Measurements from ENCODE around the gene COPS8.

The COPS8 gene

DNA sequence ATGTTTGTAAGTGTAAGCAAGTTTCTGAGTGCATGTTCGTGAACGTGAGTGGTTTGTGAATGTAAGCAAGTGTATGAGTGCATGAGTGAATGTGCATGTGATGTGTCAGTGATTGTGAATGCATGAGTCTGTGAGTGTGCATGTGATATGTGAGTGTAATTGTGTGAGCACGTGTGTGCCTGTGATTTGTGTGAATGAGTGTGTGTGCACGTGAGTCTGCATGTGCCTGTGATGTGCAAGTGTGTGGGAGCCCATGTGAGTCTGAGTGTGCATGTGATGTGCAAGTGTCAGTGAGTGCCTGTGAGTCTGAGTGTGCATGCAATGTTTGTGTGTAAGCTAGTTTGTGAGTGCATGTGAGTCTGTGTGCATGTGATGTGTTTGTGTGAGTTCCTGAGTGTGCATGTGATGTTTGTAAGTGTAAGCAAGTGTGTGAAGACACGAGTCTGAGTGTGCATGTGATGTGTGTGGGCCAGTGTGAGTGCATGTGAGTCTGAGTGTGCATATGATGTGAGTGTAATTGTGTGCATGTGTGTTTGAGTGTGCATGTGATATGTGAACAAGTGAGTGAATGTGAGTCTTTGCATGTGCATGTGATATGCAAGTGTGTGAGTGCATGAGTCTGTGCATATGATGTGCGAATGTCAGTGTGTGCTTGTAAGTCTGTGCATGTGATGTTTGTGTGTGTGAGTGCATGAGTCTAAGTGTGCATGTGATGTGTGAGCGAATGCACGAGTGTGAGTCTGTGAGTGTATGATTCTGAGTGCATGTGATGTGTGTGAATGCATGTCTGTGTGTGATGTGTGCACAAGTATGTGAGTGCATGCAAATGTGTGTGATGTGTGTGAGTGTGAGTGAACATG, 45.1 kb downstream of the COPS8 start:
- DNase-seq (ENCODE audit: low read depth), result no peak

DNA sequence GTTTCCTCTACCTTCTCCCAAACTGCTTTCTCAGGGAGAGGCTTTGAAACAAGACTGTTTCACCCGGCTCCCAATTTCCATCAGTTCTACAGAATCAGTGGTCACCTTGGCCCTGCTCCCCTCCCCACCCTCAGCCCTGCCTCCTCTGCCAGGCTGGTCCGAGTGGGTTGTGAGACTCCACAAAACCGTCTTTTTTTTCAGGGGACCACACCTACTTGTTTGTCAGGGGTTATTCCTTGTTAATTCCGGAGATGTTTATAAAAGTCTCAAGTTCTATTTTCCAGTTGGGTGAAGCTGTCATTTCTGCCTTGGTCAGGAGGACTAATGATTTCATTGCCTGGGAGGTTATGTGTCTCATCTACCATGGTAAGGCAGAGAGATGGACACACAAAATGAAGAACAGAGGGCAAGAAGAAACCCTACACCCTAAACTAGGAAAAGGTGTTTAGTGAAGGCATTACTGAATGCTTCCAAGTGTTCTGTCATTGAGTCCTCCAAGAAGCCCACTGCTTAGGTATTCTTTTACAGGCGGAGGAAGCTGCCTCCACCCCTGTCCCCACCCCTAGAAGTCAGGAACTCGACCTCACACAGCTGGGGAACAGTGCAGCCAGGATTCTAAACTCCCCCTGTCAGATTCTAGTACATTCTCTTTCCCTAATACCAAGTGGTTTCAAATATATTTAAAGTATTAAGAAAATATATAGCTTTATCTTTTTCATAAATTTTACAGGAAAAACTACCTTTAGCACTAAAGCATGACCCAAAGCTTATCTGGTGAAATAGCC, 46.3 kb downstream of the COPS8 start:
- DNase-seq (ENCODE audit: low read depth), result no peak
- TF ChIP-seq, protein P1, sequence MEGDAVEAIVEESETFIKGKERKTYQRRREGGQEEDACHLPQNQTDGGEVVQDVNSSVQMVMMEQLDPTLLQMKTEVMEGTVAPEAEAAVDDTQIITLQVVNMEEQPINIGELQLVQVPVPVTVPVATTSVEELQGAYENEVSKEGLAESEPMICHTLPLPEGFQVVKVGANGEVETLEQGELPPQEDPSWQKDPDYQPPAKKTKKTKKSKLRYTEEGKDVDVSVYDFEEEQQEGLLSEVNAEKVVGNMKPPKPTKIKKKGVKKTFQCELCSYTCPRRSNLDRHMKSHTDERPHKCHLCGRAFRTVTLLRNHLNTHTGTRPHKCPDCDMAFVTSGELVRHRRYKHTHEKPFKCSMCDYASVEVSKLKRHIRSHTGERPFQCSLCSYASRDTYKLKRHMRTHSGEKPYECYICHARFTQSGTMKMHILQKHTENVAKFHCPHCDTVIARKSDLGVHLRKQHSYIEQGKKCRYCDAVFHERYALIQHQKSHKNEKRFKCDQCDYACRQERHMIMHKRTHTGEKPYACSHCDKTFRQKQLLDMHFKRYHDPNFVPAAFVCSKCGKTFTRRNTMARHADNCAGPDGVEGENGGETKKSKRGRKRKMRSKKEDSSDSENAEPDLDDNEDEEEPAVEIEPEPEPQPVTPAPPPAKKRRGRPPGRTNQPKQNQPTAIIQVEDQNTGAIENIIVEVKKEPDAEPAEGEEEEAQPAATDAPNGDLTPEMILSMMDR (conservative IDR thresholded peaks at IDR 0.05; ENCODE audit: low read depth, low read length), result no peak
- H3K4me3 ChIP-seq (ENCODE audit: low read length), result no peak overlapping the region

More for the DNA sequence above, 45.1 kb downstream of the COPS8 start:
- TF ChIP-seq, protein P1 (conservative IDR thresholded peaks at IDR 0.05; ENCODE audit: low read depth, low read length), result no peak
- H3K4me3 ChIP-seq (ENCODE audit: low read length), result no peak overlapping the region

DNA sequence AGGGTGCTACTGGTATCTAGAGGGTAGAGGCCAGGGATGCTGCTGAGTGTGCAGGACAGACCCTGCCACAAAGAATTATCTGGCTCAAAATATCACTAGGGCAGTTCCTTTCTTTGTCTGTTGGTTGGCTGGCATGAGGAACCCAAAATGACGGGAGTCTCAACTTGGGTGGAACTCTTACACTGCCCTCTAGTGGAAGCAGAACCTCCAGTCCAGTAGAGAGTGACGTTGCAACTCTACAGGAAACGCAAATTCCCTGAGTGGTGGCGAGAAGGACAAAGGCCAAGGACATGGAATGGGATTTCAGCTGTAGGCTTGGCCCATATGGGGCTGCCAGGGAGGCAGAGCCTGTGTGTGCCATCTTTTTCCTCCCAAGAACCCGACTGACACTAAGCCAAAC, 47.1 kb downstream of the COPS8 start:
- TF ChIP-seq, protein P1 (conservative IDR thresholded peaks at IDR 0.05; ENCODE audit: low read depth, low read length), result peak; percentile 33
- no peak overlapping the region for H3K4me3 ChIP-seq (ENCODE audit: low read length)
- no peak for DNase-seq (ENCODE audit: low read depth)

DNA sequence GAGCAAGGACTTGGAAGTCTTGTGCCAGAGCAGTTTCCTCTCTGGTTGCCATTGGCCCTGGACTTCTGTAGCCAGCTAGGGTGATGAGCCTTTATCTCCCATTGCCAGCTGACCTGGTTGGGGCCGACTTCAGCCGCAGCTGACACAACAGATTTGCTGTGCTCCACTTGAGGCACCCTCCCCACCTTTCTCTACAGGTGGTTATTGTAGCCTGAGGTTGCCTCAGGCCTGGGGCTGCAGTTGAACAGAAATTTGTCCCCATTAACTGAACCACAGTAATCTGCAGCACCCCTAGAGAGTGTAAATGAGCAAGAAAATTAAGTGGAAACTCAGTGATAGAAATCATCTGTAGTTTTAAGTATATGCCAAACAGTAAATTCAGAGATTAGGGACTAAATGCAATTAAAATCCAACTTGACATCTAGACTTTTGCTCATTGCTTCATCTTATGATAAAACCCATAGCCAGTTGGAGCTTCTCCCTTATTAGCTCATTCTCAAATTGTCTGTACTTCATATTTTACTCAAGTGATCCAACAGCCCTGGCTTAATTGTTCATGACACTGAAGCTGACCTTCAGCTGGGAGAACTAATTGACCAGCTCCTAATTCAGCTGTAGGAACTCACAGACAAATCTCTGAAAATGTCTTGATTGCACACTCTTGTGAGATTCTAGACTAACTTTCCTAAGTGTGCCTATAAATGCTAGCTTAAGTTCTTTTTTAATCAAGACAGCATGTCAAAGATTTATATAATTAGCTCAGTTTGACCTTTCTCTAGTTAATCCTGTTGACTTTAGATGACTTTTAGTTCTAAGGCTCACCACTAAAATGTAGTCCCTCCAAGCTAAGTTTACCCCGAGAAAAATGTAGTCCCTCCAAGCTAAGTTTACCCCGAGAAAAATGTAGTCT, 48.9 kb downstream of the COPS8 start:
- no peak overlapping the region for H3K4me3 ChIP-seq (ENCODE audit: low read length)
- no peak for DNase-seq (ENCODE audit: low read depth)
- TF ChIP-seq, protein P1 (conservative IDR thresholded peaks at IDR 0.05; ENCODE audit: low read depth, low read length), result no peak

DNA sequence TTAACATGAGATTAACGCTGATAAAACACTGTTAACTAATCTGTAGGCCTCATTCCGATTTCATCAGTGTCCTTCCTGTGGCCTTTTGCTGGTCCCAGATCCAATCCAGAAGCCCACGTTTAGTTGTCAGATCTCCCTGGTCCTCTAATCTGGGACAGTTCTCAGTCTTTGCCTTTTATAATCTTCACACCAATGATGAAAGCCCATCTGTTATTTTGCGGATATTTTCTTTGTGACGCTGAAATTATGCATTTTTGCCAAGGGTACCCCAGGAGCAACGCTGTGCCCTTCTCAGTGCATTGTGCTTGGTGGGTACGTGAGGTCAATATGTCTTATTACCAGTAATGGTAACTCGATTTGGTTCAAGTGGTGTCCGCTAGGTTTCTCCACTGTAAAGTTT, 51.1 kb downstream of the COPS8 start:
- H3K4me3 ChIP-seq (ENCODE audit: low read length), result no peak overlapping the region
- DNase-seq (ENCODE audit: low read depth), result no peak
- TF ChIP-seq, protein P1 (conservative IDR thresholded peaks at IDR 0.05; ENCODE audit: low read depth, low read length), result no peak

DNA sequence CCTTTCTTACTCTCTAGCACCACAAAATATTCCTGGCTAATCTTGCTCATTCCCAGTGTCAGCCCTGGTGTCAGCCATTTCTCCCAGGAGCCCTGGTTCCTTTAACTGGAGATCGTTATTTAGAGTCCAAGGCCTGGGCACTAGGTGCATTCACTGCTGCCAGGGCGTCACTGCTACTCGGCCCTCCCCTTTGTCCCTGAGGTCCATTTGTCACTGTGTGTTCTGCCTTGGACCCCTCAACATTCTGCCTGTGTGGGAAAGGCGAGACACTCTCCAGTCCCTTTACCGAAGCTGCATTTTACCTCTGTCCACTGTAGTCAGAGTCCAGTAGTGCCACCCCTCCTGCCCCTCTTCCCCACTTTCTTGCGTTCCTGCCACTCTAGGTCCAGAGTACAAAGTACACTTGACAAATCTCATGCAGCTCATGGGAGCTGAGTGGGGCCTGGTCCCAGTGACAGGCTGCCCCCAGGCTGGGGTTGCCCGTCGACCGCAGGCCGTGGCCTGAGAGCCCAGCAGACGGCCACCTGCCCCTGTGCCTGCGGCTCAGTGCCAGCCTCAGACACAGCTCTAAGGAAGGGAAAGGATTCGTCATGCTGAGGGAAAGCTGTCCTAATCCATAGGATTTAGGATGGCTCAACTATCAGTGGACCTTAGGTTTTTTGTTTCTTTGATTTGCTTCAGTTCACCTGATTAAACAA, 52.1 kb downstream of the COPS8 start:
- TF ChIP-seq, protein P1 (conservative IDR thresholded peaks at IDR 0.05; ENCODE audit: low read depth, low read length), result no peak
- DNase-seq (ENCODE audit: low read depth), result no peak
- no peak overlapping the region for H3K4me3 ChIP-seq (ENCODE audit: low read length)

All from retinal pigment epithelial cell (primary cell).